ENCODE measurements around the gene TP53.

The TP53 gene

GRCh38 chr17:7687072-7687907 lies at the start of gene TP53:
Gene TP53 (minus strand): TSS chr17:7687490. CDS start chr17:7676594, 10,896 bp downstream.
- peak; percentile 68 to 84 for DNase-seq (ENCODE audit: low read depth in 2 of 2)

GRCh38 chr17:7732981-7733539 lies 45.8 kb upstream of the TP53 start:
- DNase-seq (ENCODE audit: low read depth in 2 of 2): no peak

- no peak for DNase-seq (ENCODE audit: low read depth in 2 of 2)
Observed at GRCh38 chr17:7729816-7730215, 42.5 kb upstream of the TP53 start.

- DNase-seq (ENCODE audit: low read depth in 2 of 2): no peak
Observed at GRCh38 chr17:7727886-7728285, 40.6 kb upstream of the TP53 start.

- DNase-seq (ENCODE audit: low read depth in 2 of 2): no peak
Observed at GRCh38 chr17:7721612-7722011, 34.3 kb upstream of the TP53 start.

GRCh38 chr17:7720125-7720524 lies 32.8 kb upstream of the TP53 start:
- DNase-seq (ENCODE audit: low read depth in 2 of 2): no peak

GRCh38 chr17:7719661-7720060 lies 32.4 kb upstream of the TP53 start:
- DNase-seq (ENCODE audit: low read depth in 2 of 2): no peak

GRCh38 chr17:7717756-7718350 lies 30.6 kb upstream of the TP53 start:
- DNase-seq (ENCODE audit: low read depth in 2 of 2): no peak

- DNase-seq (ENCODE audit: low read depth in 2 of 2): no peak
Observed at GRCh38 chr17:7716901-7717755, 29.8 kb upstream of the TP53 start, which contains the start of gene DNAH2. Gene DNAH2 (plus strand): TSS chr17:7717744. CDS start chr17:7719735, 1,991 bp downstream.

GRCh38 chr17:7715936-7716886 lies 28.9 kb upstream of the TP53 start:
- DNase-seq (ENCODE audit: low read depth in 2 of 2): no peak

- no peak for DNase-seq (ENCODE audit: low read depth in 2 of 2)
Observed at GRCh38 chr17:7714721-7715594, 27.7 kb upstream of the TP53 start.

GRCh38 chr17:7713782-7714181 lies 26.5 kb upstream of the TP53 start:
- no peak for DNase-seq (ENCODE audit: low read depth in 2 of 2)

- no peak for DNase-seq (ENCODE audit: low read depth in 2 of 2)
Observed at GRCh38 chr17:7712111-7712771, 25.0 kb upstream of the TP53 start.

GRCh38 chr17:7711051-7711755 lies 23.9 kb upstream of the TP53 start:
- DNase-seq (ENCODE audit: low read depth in 2 of 2): no peak

- DNase-seq (ENCODE audit: low read depth in 2 of 2): no peak
Observed at GRCh38 chr17:7710301-7710700, 23.0 kb upstream of the TP53 start.

- DNase-seq (ENCODE audit: low read depth in 2 of 2): no peak
Observed at GRCh38 chr17:7709031-7709430, 21.7 kb upstream of the TP53 start.

GRCh38 chr17:7707858-7708750 lies 20.8 kb upstream of the TP53 start:
- no peak for DNase-seq (ENCODE audit: low read depth in 2 of 2)

GRCh38 chr17:7707446-7707845 lies 20.2 kb upstream of the TP53 start:
- no peak for DNase-seq (ENCODE audit: low read depth in 2 of 2)

Data from stimulated activated CD8-positive, alpha-beta memory T cell treated with anti-CD3 and anti-CD28 coated beads, Interleukin-15, amount 100 ng/mL, for 4 hours (primary cell).